Suprapubic skin (tissue), 3 donors: ENCODE measurements around the gene DNAJB12.
"Not testable (repeated sequence)": the region's sequence is repeated elsewhere in the genome, so short reads cannot be mapped to it uniquely, and the experiment has no call there.

Source experiments
- POLR2AphosphoS5 ChIP-seq, 3 donors: sonication (generic); formaldehyde crosslinking; IDR thresholded peaks; one replicate each; pipeline ENCODE4 v1.6.1; 2017; ENCODE audit warnings: antibody characterized with exemption in 3 of 3
- TF ChIP-seq, protein P1 (sequence below), 2 donors: fragments of 200-600 bp in 1 of 2; fragments of 450-650 bp in 1 of 2; sonication (generic) in 1 of 2; IDR thresholded peaks; one replicate each; pipeline ENCODE4 v1.5.1; 2016 to 2019; ENCODE audit warnings: antibody characterized with exemption in 2 of 2, mild to moderate bottlenecking in 1 of 2, moderate library complexity in 1 of 2

DNA sequence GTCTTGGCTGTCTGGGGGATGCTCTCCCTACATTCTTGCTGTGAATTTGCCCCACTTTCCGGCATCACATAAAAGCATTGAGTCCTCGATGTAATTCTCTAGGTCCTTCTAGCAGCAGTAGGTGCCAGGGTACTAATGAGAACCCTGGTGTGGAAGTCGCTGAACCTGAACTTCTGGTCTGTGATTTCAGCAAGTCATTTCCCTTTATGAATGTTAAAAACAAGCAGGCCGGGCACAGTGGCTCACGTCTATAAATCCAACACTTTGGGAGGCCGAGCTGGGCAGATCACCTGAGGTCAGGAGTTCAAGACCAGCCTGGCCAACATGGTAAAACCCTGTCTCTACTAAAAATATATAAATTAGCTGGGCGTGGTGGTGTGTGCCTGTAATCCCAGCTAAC is 30.3 kb upstream of the DNAJB12 start:
- TF ChIP-seq, protein P1, sequence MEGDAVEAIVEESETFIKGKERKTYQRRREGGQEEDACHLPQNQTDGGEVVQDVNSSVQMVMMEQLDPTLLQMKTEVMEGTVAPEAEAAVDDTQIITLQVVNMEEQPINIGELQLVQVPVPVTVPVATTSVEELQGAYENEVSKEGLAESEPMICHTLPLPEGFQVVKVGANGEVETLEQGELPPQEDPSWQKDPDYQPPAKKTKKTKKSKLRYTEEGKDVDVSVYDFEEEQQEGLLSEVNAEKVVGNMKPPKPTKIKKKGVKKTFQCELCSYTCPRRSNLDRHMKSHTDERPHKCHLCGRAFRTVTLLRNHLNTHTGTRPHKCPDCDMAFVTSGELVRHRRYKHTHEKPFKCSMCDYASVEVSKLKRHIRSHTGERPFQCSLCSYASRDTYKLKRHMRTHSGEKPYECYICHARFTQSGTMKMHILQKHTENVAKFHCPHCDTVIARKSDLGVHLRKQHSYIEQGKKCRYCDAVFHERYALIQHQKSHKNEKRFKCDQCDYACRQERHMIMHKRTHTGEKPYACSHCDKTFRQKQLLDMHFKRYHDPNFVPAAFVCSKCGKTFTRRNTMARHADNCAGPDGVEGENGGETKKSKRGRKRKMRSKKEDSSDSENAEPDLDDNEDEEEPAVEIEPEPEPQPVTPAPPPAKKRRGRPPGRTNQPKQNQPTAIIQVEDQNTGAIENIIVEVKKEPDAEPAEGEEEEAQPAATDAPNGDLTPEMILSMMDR (IDR thresholded peaks at IDR 0.05) = not testable (repeated sequence)
- not testable (repeated sequence) for TF ChIP-seq POLR2AphosphoS5 (IDR thresholded peaks at IDR 0.05)
